GM18951 (cell line): Measurements from ENCODE around the gene VAMP1.

Source experiments
- POLR2A ChIP-seq: IDR thresholded peaks from 4 replicates; pipeline ENCODE4 v1.6.1; 2011; ENCODE audit warnings: mild to moderate bottlenecking; ENCODE audit not compliant: insufficient read length, insufficient read depth; ENCODE audit errors: extremely low read depth
- in situ Hi-C: fragments of 300-500 bp; cut with MboI; formaldehyde crosslinking; loops from one replicate; pipeline ENCODE4 v1.12.0; 2022; ENCODE audit warnings: low sequenced_read_pairs, mixed read lengths, inconsistent platforms; ENCODE audit not compliant: unreplicated experiment

Gene VAMP1

GRCh38 chr12:6451348-6452244 is 18.9 kb downstream of the VAMP1 start, which contains the start of gene TAPBPL:
TSS of gene TAPBPL (plus strand) at chr12:6452042. CDS start at chr12:6452249, 207 bp downstream.
- TF ChIP-seq POLR2A: peak; percentile 52
- in situ Hi-C loops: no loop called here

GRCh38 chr12:6450869-6451347 is 19.6 kb downstream of the VAMP1 start:
- in situ Hi-C loops: no loop called here
- TF ChIP-seq POLR2A: no peak

- in situ Hi-C loops: no loop called here
- no peak for TF ChIP-seq POLR2A
Observed at GRCh38 chr12:6450091-6450868, 20.2 kb downstream of the VAMP1 start.

GRCh38 chr12:6444704-6445688 is 25.5 kb downstream of the VAMP1 start, which contains the start of gene CD27:
TSS of gene CD27 (plus strand) at chr12:6444955. CDS start at chr12:6445096, 141 bp downstream.
- peak; percentile 71 for TF ChIP-seq POLR2A
- in situ Hi-C loops: no loop called here

- in situ Hi-C loops: no loop called here
- peak; percentile 45 for TF ChIP-seq POLR2A
Observed at GRCh38 chr12:6444031-6444430, 26.4 kb downstream of the VAMP1 start.

GRCh38 chr12:6443361-6443983 is 27.0 kb downstream of the VAMP1 start:
- TF ChIP-seq POLR2A: peak; percentile 48
- in situ Hi-C loops: no loop called here

GRCh38 chr12:6442836-6443235 is 27.6 kb downstream of the VAMP1 start:
- in situ Hi-C loops: no loop called here
- no peak for TF ChIP-seq POLR2A

GRCh38 chr12:6440391-6440790 is 30.1 kb downstream of the VAMP1 start:
- in situ Hi-C loops: no loop called here
- TF ChIP-seq POLR2A: no peak

GRCh38 chr12:6438345-6438744 is 32.1 kb downstream of the VAMP1 start:
- in situ Hi-C loops: no loop called here
- no peak for TF ChIP-seq POLR2A

GRCh38 chr12:6437586-6437985 is 32.9 kb downstream of the VAMP1 start:
- in situ Hi-C loops: no loop called here
- no peak for TF ChIP-seq POLR2A

GRCh38 chr12:6435961-6436715 is 34.3 kb downstream of the VAMP1 start:
- in situ Hi-C loops: no loop called here
- no peak for TF ChIP-seq POLR2A
